GM23338 (cell line): ENCODE results near the gene ITSN2. TPM values are rescaled to one million over a fixed set of nuclear protein-coding genes. Genes with fewer than 3 reads are reported as not detected.

Experiments used
- ATAC-seq: fragments of 200-7000 bp; cut with Tn5 transposase; 3 replicates; pipeline ENCODE4 v1.9.1; 2020
- DNase-seq: peaks from one replicate; pipeline ENCODE4 v3.0.0-alpha.2; 2015; ENCODE audit warnings: low spot score
- H2AFZ ChIP-seq: fragments of 200-600 bp; sonication (generic); 2 replicates; pipeline ENCODE4 v1.8.0; 2016; ENCODE audit warnings: antibody characterized with exemption, mild to moderate bottlenecking, moderate library complexity
- H3F3A ChIP-seq: fragments of 200-600 bp; sonication (generic); replicated peaks from 2 replicates; pipeline ENCODE4 v1.8.0; 2017; ENCODE audit warnings: antibody characterized with exemption, mixed run types, low read depth
- H3K27ac ChIP-seq: fragments of 200-600 bp; sonication (generic); 2 replicates; pipeline ENCODE4 v1.6.1; 2016; ENCODE audit warnings: low read depth
- H3K27me3 ChIP-seq: fragments of 200-600 bp; sonication (generic); 2 replicates; pipeline ENCODE4 v1.8.0; 2016; ENCODE audit warnings: mild to moderate bottlenecking, mixed run types, moderate library complexity; ENCODE audit not compliant: insufficient read depth
- H3K36me3 ChIP-seq: fragments of 200-600 bp; sonication (generic); 2 replicates; pipeline ENCODE4 v1.8.0; 2016; ENCODE audit warnings: mild to moderate bottlenecking; ENCODE audit not compliant: insufficient read depth
- H3K4me1 ChIP-seq: fragments of 200-600 bp; sonication (generic); 2 replicates; pipeline ENCODE4 v1.8.0; 2016; ENCODE audit warnings: mild to moderate bottlenecking, moderate library complexity; ENCODE audit not compliant: insufficient read depth
- H3K4me2 ChIP-seq: fragments of 200-600 bp; sonication (generic); 2 replicates; pipeline ENCODE4 v1.7.1; 2017; ENCODE audit warnings: mixed run types
- H3K4me3 ChIP-seq: fragments of 200-600 bp; sonication (generic); 2 replicates; pipeline ENCODE4 v1.6.1; 2016; ENCODE audit warnings: mixed run types
- H3K79me2 ChIP-seq: fragments of 200-600 bp; sonication (generic); replicated peaks from 2 replicates; pipeline ENCODE4 v1.8.0; 2017; ENCODE audit warnings: mild to moderate bottlenecking; ENCODE audit not compliant: insufficient read depth
- H3K9me2 ChIP-seq: fragments of 200-600 bp; sonication (generic); 2 replicates; pipeline ENCODE4 v1.8.0; 2017; ENCODE audit not compliant: insufficient read depth
- H4K20me1 ChIP-seq: fragments of 200-600 bp; sonication (generic); replicated peaks from 2 replicates; pipeline ENCODE4 v1.8.0; 2017; ENCODE audit warnings: mild to moderate bottlenecking; ENCODE audit not compliant: insufficient read depth
- H3K27ac Mint-ChIP-seq: 2 replicates; pipeline ENCODE4 v1.8.0; 2020; ENCODE audit warnings: inconsistent platforms, mild to moderate bottlenecking, moderate library complexity, mixed read lengths
- H3K27me3 Mint-ChIP-seq: 3 replicates; pipeline ENCODE4 v1.8.0; 2022; ENCODE audit warnings: low read depth, mild to moderate bottlenecking, moderate library complexity, mixed read lengths, inconsistent platforms; ENCODE audit not compliant: insufficient read depth, poor library complexity
- H3K36me3 Mint-ChIP-seq: 3 replicates; pipeline ENCODE4 v1.8.0; 2021; ENCODE audit warnings: low read depth, mild to moderate bottlenecking, inconsistent platforms, moderate library complexity, mixed read lengths
- H3K4me1 Mint-ChIP-seq: 3 replicates; pipeline ENCODE4 v1.8.0; 2020; ENCODE audit warnings: mild to moderate bottlenecking, inconsistent platforms, mixed read lengths
- H3K4me3 Mint-ChIP-seq: 3 replicates; pipeline ENCODE4 v1.8.0; 2021; ENCODE audit warnings: moderate library complexity, mild to moderate bottlenecking, inconsistent platforms, mixed read lengths
- H3K9me3 Mint-ChIP-seq: 3 replicates; pipeline ENCODE4 v1.8.0; 2020; ENCODE audit warnings: moderate library complexity, mild to moderate bottlenecking, inconsistent platforms, mixed read lengths
- CREB1 ChIP-seq: fragments of 250-450 bp; sonication (Bioruptor Pico); IDR thresholded peaks from 2 replicates; pipeline ENCODE4 v1.5.0; 2020; ENCODE audit warnings: low read depth, mild to moderate bottlenecking, moderate library complexity
- CTCF ChIP-seq, 2 experiments: fragments of 200-600 bp in 1 of 2; sonication (generic) in 1 of 2; conservative IDR thresholded peaks; 2 replicates each; pipeline versions ENCODE4 v1.5.1 to v1.6.1; 2016 to 2017; ENCODE audit warnings: antibody characterized with exemption in 2 of 2, low read depth in 2 of 2, mild to moderate bottlenecking in 2 of 2, moderate library complexity in 1 of 2
- ETS1 ChIP-seq: IDR thresholded peaks from 2 replicates; pipeline ENCODE4 v1.6.1; 2016; ENCODE audit warnings: antibody characterized with exemption
- EZH2 ChIP-seq: fragments of 200-600 bp; sonication (generic); IDR thresholded peaks from one replicate; pipeline ENCODE4 v1.8.0; 2017; ENCODE audit warnings: antibody characterized with exemption, mild to moderate bottlenecking, low read depth; ENCODE audit not compliant: unreplicated experiment
- NANOG ChIP-seq: IDR thresholded peaks from 2 replicates; pipeline ENCODE4 v1.6.1; 2016; ENCODE audit warnings: antibody characterized with exemption, borderline replicate concordance
- REST ChIP-seq: IDR thresholded peaks from one replicate; pipeline ENCODE4 v1.6.1; 2018; ENCODE audit warnings: antibody characterized with exemption; ENCODE audit not compliant: unreplicated experiment
- STAT1 ChIP-seq: IDR thresholded peaks from one replicate; pipeline ENCODE4 v1.6.1; 2016; ENCODE audit warnings: antibody characterized with exemption; ENCODE audit not compliant: unreplicated experiment
- ZNF331 ChIP-seq: fragments of 250-450 bp; sonication (Bioruptor Pico); IDR thresholded peaks from 2 replicates; pipeline ENCODE4 v1.5.0; 2020; ENCODE audit warnings: low read depth, mild to moderate bottlenecking, moderate library complexity
- polyA plus RNA-seq: library from polyadenylated mRNA; unstranded; fragments of >200 nt; fragmentation: Nextera tagmentation; extraction: Ambion mirVana; gene quantifications from 2 replicates; pipeline ENCODE4 v1.2.1, GENCODE V29; 2016
- total RNA-seq: library from RNA; depleted of rRNA; stranded (reverse); fragments of >200 nt; shearing (Covaris generic); gene quantifications from 2 replicates; pipeline ENCODE4 v1.2.3, GENCODE V29; 2014

Gene ITSN2
- total and polyA plus RNA-seq, 2 experiments from 2014 or later, result 17.1 to 17.8 TPM

- TF ChIP-seq CREB1 (CRISPR knock-in tag) (no peak), EZH2 (no peak), CTCF (conservative IDR thresholded peaks at IDR 0.05; ENCODE audit: low read depth in 2 of 2) (no peak), ZNF331 (no peak), STAT1 (no peak), ETS1 (no peak)
- Mint-ChIP-seq H3K4me1 (no peaks in the 10 kb centered on the region), H3K9me3 (no peaks in the 10 kb centered on the region), H3K4me3 (no peak overlapping the region), H3K27ac (no peak overlapping the region), H3K36me3 (no peaks in the 10 kb centered on the region), H3K27me3 (no peaks in the 10 kb centered on the region)
- Histone ChIP-seq H3K27ac (no peak overlapping the region), H3K27me3 (no peaks in the 10 kb centered on the region), H4K20me1 (no peaks in the 10 kb centered on the region; the same call in 1 of the 2 replicates), H3K79me2 (peaks cover 42% of the 10 kb centered on the region), H3K36me3 (no peaks in the 10 kb centered on the region), H3K4me2 (no peak overlapping the region), H3K9me2 (no peaks in the 10 kb centered on the region), H3K4me1 (no peaks in the 10 kb centered on the region), H3F3A (no peaks in the 10 kb centered on the region), H3K4me3 (no peak overlapping the region), H2AFZ (no peak overlapping the region)
- ATAC-seq (no peak), DNase-seq (no peak)
Measured at GRCh38 chr2:24352664-24353063, 7.7 kb downstream of the ITSN2 start.

- Histone ChIP-seq H4K20me1 (no peaks in the 10 kb centered on the region; the same call in 1 of the 2 replicates), H3K27me3 (no peaks in the 10 kb centered on the region), H3F3A (no peaks in the 10 kb centered on the region), H3K4me2 (no peak overlapping the region), H3K27ac (no peak overlapping the region), H3K4me1 (no peaks in the 10 kb centered on the region), H3K4me3 (no peak overlapping the region), H2AFZ (no peak overlapping the region), H3K36me3 (no peaks in the 10 kb centered on the region), H3K79me2 (peaks cover 42% of the 10 kb centered on the region), H3K9me2 (no peaks in the 10 kb centered on the region)
- no peak overlapping the region for H3K4me3 Mint-ChIP-seq
- H3K36me3 Mint-ChIP-seq, result no peaks in the 10 kb centered on the region
- H3K27ac Mint-ChIP-seq, result no peak overlapping the region
- ATAC-seq, result no peak
- H3K9me3 Mint-ChIP-seq, result no peaks in the 10 kb centered on the region
- no peaks in the 10 kb centered on the region for H3K4me1 Mint-ChIP-seq
- DNase-seq, result no peak
- TF ChIP-seq ETS1 (no peak), NANOG (no peak), CTCF (conservative IDR thresholded peaks at IDR 0.05; ENCODE audit: low read depth in 2 of 2) (peak in 1 of 2 experiments; percentile 20; a peak in 1 of 4 replicates), ZNF331 (no peak), REST (no peak), CREB1 (CRISPR knock-in tag) (no peak)
- no peaks in the 10 kb centered on the region for H3K27me3 Mint-ChIP-seq
Measured at GRCh38 chr2:24351981-24352380, 8.4 kb downstream of the ITSN2 start.
